ENCODE measurements around the gene PLVAP. TPM values are rescaled to one million over a fixed set of nuclear protein-coding genes. Genes with fewer than 3 reads are reported as not detected.

The PLVAP gene
- total RNA-seq, 4 donors from 2014 or later = 9.1 to 38.3 (median 25.7) TPM

- WGBS, 2 donors = 83 to 87% methylated on average over 19 to 21 of the region's 24 CpGs
- H3K27me3 ChIP-seq = peaks cover 0 to 38% (median 2%) of the 10 kb centered on the region in 4 donors
Observed at GRCh38 chr19:17330262-17331044, 46.7 kb downstream of the PLVAP start.

DNA sequence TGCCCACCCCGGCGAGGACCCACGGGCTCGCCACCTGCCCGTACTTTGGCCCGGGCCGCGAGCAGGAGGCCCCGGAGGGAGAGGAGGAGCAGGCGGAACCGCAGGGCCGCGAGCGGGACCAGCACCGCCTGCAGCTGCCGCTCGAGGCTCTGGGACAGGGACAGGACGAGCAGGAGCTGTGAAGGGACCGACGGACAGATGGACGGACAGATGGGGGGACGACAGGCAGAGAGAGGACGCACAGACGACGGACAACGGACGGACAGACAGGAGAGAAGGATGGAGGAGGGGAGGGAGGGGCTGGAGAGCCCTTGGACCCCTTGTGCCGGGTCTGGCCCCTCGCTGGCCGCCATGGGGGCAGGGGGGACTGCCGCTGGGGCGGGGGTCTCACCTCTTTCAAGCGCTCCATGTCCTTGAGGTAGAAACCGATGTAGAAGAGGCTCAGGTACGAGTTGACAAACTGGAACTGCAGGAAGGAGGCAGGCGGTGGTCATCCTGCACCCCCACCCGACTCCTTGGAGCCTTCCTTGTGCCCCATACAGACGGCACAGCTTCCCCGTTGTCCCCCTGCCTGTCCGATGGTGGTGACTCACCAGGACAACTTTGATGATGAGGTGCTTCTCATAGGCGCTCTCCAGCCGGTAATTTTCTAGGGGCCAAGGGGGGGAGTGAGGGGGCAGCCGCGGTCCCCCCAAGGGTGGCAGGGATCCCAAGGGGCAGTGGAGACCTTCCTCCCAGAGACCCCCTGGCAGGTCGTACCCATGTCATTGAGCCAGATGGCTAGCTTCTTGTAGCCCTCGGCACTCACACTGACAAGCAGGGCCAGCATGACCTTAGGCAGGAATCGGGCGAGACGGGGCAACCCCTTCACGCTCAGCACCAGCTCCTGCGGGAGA is 47.5 kb downstream of the PLVAP start:
- H3K36me3 ChIP-seq = peaks cover 0 to 31% (median 0%) of the 10 kb centered on the region in 3 donors
- H3K27ac ChIP-seq = no peak overlapping the region
- intact Hi-C loops (cut with DNase I) = no loop called here
- H3K9me3 ChIP-seq = no peaks in the 10 kb centered on the region
- TF ChIP-seq, protein P1, sequence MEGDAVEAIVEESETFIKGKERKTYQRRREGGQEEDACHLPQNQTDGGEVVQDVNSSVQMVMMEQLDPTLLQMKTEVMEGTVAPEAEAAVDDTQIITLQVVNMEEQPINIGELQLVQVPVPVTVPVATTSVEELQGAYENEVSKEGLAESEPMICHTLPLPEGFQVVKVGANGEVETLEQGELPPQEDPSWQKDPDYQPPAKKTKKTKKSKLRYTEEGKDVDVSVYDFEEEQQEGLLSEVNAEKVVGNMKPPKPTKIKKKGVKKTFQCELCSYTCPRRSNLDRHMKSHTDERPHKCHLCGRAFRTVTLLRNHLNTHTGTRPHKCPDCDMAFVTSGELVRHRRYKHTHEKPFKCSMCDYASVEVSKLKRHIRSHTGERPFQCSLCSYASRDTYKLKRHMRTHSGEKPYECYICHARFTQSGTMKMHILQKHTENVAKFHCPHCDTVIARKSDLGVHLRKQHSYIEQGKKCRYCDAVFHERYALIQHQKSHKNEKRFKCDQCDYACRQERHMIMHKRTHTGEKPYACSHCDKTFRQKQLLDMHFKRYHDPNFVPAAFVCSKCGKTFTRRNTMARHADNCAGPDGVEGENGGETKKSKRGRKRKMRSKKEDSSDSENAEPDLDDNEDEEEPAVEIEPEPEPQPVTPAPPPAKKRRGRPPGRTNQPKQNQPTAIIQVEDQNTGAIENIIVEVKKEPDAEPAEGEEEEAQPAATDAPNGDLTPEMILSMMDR (IDR thresholded peaks at IDR 0.05) = no peak
- TF ChIP-seq POLR2A (IDR thresholded peaks at IDR 0.05) = no peak
- H3K27me3 ChIP-seq = peaks cover 0 to 38% (median 2%) of the 10 kb centered on the region in 4 donors
- peaks cover 31 to 75% (median 39%) of the 10 kb centered on the region in 3 donors for H3K4me1 ChIP-seq
- peak overlapping the region in 2 of 4 donors; percentile 51 to 67 for H3K4me3 ChIP-seq
- no peak for DNase-seq
- 60 to 72% methylated on average over 2 to 21 of the region's 51 CpGs for WGBS, 2 donors

More at GRCh38 chr19:17330262-17331044, 46.7 kb downstream of the PLVAP start:
- Histone ChIP-seq H3K4me3 (no peak overlapping the region), H3K9me3 (no peaks in the 10 kb centered on the region), H3K27ac (no peak overlapping the region), H3K4me1 (peaks cover 37 to 74% (median 45%) of the 10 kb centered on the region in 3 donors), H3K36me3 (peaks cover 0 to 23% (median 0%) of the 10 kb centered on the region in 3 donors)
- intact Hi-C loops (cut with DNase I) = no loop called here
- TF ChIP-seq, protein P1 (IDR thresholded peaks at IDR 0.05) = no peak
- no peak for TF ChIP-seq POLR2A (IDR thresholded peaks at IDR 0.05)
- no peak for DNase-seq

- peaks cover 0 to 36% (median 0%) of the 10 kb centered on the region in 3 donors for H3K36me3 ChIP-seq
- no peak for DNase-seq
Observed at GRCh38 chr19:17328517-17329365, 48.4 kb downstream of the PLVAP start.

GRCh38 chr19:17327654-17328516 is 49.3 kb downstream of the PLVAP start:
- 20 to 29% methylated on average over 15 to 23 of the region's 64 CpGs for WGBS, 2 donors
- Histone ChIP-seq H3K27me3 (peaks cover 0 to 38% (median 2%) of the 10 kb centered on the region in 4 donors), H3K27ac (peak overlapping the region; percentile 46 to 72 (median 58)), H3K4me3 (peak overlapping the region; percentile 30 to 67 (median 46)), H3K9me3 (no peaks in the 10 kb centered on the region), H3K36me3 (peaks cover 0 to 33% (median 0%) of the 10 kb centered on the region in 3 donors), H3K4me1 (peaks cover 27 to 72% (median 27%) of the 10 kb centered on the region in 3 donors)
- intact Hi-C loops (cut with DNase I) = no loop called here
- DNase-seq = no peak
- TF ChIP-seq, protein P1 (IDR thresholded peaks at IDR 0.05) = peak in 4 of 6 experiments; percentile 51 to 75 (median 53)
- TF ChIP-seq POLR2A (IDR thresholded peaks at IDR 0.05) = peak in 1 of 4 donors; percentile 35

More at GRCh38 chr19:17328517-17329365, 48.4 kb downstream of the PLVAP start:
- no peak for TF ChIP-seq POLR2A (IDR thresholded peaks at IDR 0.05)
- TF ChIP-seq, protein P1 (IDR thresholded peaks at IDR 0.05) = no peak
- peak overlapping the region; percentile 5 to 72 (median 50) for H3K27ac ChIP-seq
- H3K9me3 ChIP-seq = no peaks in the 10 kb centered on the region
- peaks cover 26 to 75% (median 36%) of the 10 kb centered on the region in 3 donors for H3K4me1 ChIP-seq
- peak overlapping the region; percentile 30 to 67 (median 46) for H3K4me3 ChIP-seq
- intact Hi-C loops (cut with DNase I) = no loop called here
- WGBS, 2 donors = 0 to 24% methylated on average over 2 to 13 of the region's 94 CpGs
- peaks cover 0 to 38% (median 2%) of the 10 kb centered on the region in 4 donors for H3K27me3 ChIP-seq
